Breast epithelium (tissue), 4 donors: ENCODE data around the gene SLC46A3. TPM values are rescaled to one million over a fixed set of nuclear protein-coding genes. Genes with fewer than 3 reads are reported as not detected.

Experiments used
- DNase-seq, 2 donors: peaks; one replicate each; pipeline ENCODE4 v3.0.0-alpha.2; 2019; ENCODE audit warnings: low spot score in 2 of 2
- H3K27ac ChIP-seq, 2 donors: fragments of 200-600 bp; sonication (generic) in 1 of 2; one replicate each; pipeline ENCODE4 v1.5.1; 2016 to 2019; ENCODE audit warnings: mild to moderate bottlenecking in 1 of 2
- H3K27me3 ChIP-seq, 2 donors: fragments of 200-600 bp; sonication (generic) in 1 of 2; one replicate each; pipeline versions ENCODE4 v1.5.1 to v1.6.0; 2017 to 2019; ENCODE audit warnings: control low read depth in 1 of 2, mild to moderate bottlenecking in 1 of 2
- H3K36me3 ChIP-seq: fragments of 200-600 bp; one replicate; pipeline ENCODE4 v1.5.1; 2019
- H3K4me1 ChIP-seq, 2 donors: fragments of 200-600 bp; sonication (generic); one replicate each; pipeline ENCODE4 v1.5.1; 2016 to 2019; ENCODE audit warnings: control low read depth in 1 of 2
- H3K4me3 ChIP-seq, 3 donors: fragments of 200-600 bp; sonication (generic); 1 replicate in 2 of 3; 2 replicates in 1 of 3; pipeline ENCODE4 v1.5.1; 2016 to 2019; ENCODE audit warnings: mild to moderate bottlenecking in 3 of 3, moderate library complexity in 2 of 3
- H3K9me3 ChIP-seq, 2 donors: fragments of 200-600 bp; sonication (generic) in 1 of 2; one replicate each; pipeline ENCODE4 v1.5.1; 2016 to 2019; ENCODE audit warnings: control low read depth in 1 of 2
- CTCF ChIP-seq, 3 donors: fragments of 450-650 bp; IDR thresholded peaks; one replicate each; pipeline ENCODE4 v1.5.1; 2016 to 2017; ENCODE audit warnings: antibody characterized with exemption in 3 of 3, mild to moderate bottlenecking in 3 of 3, moderate library complexity in 3 of 3
- POLR2A ChIP-seq: fragments of 450-650 bp; IDR thresholded peaks from one replicate; pipeline ENCODE4 v1.6.1; 2016; ENCODE audit warnings: antibody characterized with exemption, mild to moderate bottlenecking, moderate library complexity
- POLR2AphosphoS5 ChIP-seq, 3 donors: sonication (generic); formaldehyde crosslinking; IDR thresholded peaks; one replicate each; pipeline ENCODE4 v1.6.1; 2017; ENCODE audit warnings: antibody characterized with exemption in 3 of 3
- intact Hi-C: fragments of 100-400 bp; cut with DNase I; formaldehyde crosslinking; loops from one replicate; pipeline ENCODE4 v1.15.1; 2023; ENCODE audit warnings: low total_unique reads
- total RNA-seq, 3 donors: library from RNA; depleted of rRNA; stranded (reverse); fragments of >200 nt; gene quantifications; one replicate each; pipeline ENCODE4 v1.1.0, GENCODE V29; 2016

The SLC46A3 gene
- total RNA-seq, 3 donors from 2014 or later: 17.1 to 29.7 (median 25.6) TPM

DNA sequence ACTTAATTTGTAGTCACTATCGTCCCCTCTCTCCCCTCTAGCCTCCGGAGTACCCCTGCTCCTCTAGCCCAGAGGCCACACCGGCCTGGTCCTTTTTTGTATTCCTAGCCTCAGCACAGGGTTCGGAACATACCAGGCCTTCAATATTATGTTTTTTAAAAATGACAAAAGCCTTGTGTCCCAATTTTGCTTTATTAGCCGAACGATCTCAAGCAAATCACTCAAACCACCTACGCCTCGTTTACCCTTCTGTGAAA lies 60.3 kb downstream of the SLC46A3 start:
- Histone ChIP-seq H3K36me3 (no peaks in the 10 kb centered on the region), H3K9me3 (no peaks in the 10 kb centered on the region), H3K27me3 (no peaks in the 10 kb centered on the region), H3K4me3 (peak overlapping the region; percentile 66 to 98 (median 92)), H3K27ac (peak overlapping the region; percentile 90 to 98), H3K4me1 (peaks cover 0 to 12% of the 10 kb centered on the region in 2 donors)
- intact Hi-C loops: loop anchor here (5.0 kb wide), 1 partner anchor 481 kb away; no protein-coding TSS in a partner anchor
- no peak for TF ChIP-seq POLR2A
- no peak for TF ChIP-seq POLR2AphosphoS5 (IDR thresholded peaks at IDR 0.05)
- TF ChIP-seq CTCF (IDR thresholded peaks at IDR 0.05): no peak
- DNase-seq: no peak

DNA sequence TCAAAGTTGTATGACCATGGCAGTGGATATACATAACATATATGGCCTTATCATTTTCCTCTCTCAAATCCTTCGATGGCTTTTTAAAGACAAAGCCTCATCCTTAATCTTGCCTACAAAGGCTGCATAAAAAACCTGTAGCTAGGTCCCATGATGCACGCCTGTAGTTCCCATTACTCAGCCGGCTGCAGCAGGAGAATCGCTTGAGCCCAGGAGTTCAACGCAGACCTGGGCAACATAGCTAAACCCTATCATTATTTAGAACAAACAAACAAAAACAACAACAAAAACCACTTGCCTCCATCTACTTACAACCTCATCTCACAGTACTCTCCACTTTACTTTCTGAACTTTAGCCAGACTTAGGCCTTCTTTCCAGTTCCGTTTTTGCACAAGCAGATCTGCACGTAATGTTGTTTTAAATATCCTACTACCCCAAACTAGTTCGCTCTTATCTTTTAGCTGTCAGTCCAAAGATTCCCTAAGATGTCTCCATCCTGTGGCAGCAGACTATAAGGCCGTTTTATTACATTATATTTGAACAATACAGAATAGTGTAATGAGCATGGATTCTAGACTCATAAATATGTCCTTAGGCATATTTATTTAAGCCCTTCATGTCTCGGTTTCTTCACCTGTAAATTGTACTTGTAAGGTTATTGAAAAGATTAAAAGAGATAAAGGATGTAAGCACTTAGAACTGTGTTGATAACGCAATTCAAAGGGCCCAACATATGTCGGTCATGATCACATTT lies 60.8 kb downstream of the SLC46A3 start:
- Histone ChIP-seq H3K9me3 (no peaks in the 10 kb centered on the region), H3K27me3 (no peaks in the 10 kb centered on the region), H3K36me3 (no peaks in the 10 kb centered on the region), H3K4me3 (peak overlapping the region; percentile 66 to 98 (median 92)), H3K27ac (peak overlapping the region; percentile 90 to 98), H3K4me1 (peaks cover 0 to 12% of the 10 kb centered on the region in 2 donors)
- DNase-seq: no peak
- TF ChIP-seq CTCF (IDR thresholded peaks at IDR 0.05) (no peak), POLR2A (no peak), POLR2AphosphoS5 (IDR thresholded peaks at IDR 0.05) (no peak)
- intact Hi-C loops: loop anchor here (5.0 kb wide), 1 partner anchor 481 kb away; no protein-coding TSS in a partner anchor

GRCh38 chr13:28655561-28655960 lies 63.2 kb downstream of the SLC46A3 start:
- no peak for DNase-seq
- Histone ChIP-seq H3K4me1 (peaks cover 0 to 10% of the 10 kb centered on the region in 2 donors), H3K36me3 (no peaks in the 10 kb centered on the region), H3K27me3 (no peaks in the 10 kb centered on the region), H3K27ac (no peak overlapping the region), H3K4me3 (no peak overlapping the region), H3K9me3 (no peaks in the 10 kb centered on the region)
- intact Hi-C loops: loop anchor here (5.0 kb wide), 1 partner anchor 478 kb away; no protein-coding TSS in a partner anchor
- no peak for TF ChIP-seq POLR2AphosphoS5 (IDR thresholded peaks at IDR 0.05)
- no peak for TF ChIP-seq POLR2A
- no peak for TF ChIP-seq CTCF (IDR thresholded peaks at IDR 0.05)

DNA sequence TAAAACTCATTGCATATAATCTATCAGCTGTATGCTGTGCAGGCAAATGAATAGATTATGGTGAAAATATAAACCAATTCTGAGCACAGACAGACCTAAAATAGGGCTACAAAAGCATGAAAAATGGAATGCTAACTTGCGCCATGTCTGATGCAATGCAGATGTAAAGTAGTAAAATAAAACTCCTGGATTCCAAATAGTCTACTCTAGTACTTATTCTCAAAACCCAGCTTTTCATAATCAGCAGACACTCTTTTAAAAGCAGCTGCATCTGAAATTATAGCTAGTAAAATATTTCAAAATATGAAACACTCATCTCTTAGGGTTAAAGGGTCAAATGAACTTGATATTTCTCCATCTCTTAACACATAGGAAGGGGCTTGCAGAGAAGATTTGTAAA lies 64.5 kb downstream of the SLC46A3 start:
- Histone ChIP-seq H3K27me3 (no peaks in the 10 kb centered on the region), H3K27ac (no peak overlapping the region)
- intact Hi-C loops: no loop called here

More for the DNA sequence above, 64.5 kb downstream of the SLC46A3 start:
- Histone ChIP-seq H3K4me3 (no peak overlapping the region), H3K36me3 (no peaks in the 10 kb centered on the region), H3K9me3 (no peaks in the 10 kb centered on the region), H3K4me1 (no peaks in the 10 kb centered on the region)
- DNase-seq: no peak
- TF ChIP-seq POLR2AphosphoS5 (IDR thresholded peaks at IDR 0.05): no peak
- TF ChIP-seq POLR2A: no peak
- TF ChIP-seq CTCF (IDR thresholded peaks at IDR 0.05): no peak
